ELR (cell line): ENCODE results near the gene JPT2.

Experiments used
- DNase-seq: peaks from one replicate; pipeline ENCODE4 v3.0.0-alpha.2; 2015; ENCODE audit warnings: low read depth

The JPT2 gene

DNA sequence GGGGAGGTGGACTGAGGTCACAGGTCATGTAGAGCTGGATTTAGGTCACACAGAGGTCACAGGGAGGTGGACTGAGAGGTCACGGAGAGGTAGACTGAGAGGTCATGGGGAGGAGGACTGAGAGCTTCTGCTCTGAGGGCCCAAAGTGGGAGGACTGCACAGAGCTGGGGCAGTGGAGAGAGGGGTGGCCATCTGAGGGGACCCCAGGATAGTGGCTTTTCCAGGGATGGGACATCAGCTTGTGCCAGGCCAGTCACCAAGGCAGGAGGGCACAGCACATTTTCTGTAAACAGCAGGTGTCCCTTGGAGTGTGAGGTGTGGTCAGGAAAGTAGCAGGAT is 26.1 kb upstream of the JPT2 start:
- DNase-seq = no peak

DNA sequence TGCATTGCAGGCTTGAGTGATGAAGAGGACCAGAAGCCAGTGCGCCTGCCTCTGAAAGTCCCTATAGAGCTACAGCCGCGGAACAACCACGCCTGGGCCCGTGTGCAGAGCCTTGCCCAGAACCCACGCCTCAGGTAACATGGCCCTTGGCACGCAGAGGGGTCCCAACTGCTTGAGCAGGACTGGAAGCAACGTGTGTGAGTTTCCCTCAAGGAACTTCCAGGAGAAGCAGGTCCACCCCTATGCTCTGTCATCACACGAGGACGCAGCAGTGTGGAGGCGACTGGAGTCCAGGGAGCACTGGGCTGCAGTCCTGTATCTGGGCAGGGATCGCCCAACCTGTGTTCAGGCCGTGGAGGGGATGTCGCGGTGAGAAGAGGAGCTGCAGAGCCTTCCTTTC is 25.1 kb upstream of the JPT2 start:
- no peak for DNase-seq

DNA sequence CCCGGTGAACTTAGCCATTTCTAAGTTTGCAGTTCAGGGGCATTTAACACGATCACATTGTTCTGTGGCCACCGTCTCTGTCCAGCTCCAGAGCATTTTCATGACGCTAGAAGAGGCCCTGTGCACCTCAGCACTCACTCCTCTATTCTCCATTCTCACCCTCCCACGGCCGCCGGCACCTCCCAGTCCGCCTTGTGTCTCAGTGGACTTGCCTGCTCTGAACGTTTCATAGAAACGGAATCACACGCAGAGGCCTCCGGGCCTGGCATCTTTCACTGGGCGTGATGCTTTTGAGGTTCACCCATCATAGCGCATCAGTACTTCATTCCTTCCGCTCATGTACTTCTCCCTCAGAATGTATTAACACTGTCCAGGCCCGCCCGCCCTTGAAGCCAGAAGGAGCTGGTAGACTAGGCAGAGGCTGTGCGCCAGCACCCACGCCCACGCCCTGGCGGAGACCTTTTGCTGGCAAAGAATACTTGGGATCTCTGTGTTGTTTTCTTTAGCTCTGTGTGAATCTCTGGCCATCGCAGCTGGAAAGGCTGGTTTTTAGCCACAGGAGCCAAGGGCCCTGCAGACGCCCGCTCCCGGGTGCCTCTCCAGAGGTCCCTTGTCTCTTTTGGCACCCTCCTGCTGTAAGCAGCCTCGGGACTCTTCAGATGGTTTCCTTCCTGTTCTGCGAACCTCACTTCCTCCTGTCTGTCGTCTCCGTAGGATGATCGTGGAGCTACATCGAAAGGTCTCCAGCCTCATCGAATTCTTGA is 23.4 kb upstream of the JPT2 start:
- DNase-seq = no peak

DNA sequence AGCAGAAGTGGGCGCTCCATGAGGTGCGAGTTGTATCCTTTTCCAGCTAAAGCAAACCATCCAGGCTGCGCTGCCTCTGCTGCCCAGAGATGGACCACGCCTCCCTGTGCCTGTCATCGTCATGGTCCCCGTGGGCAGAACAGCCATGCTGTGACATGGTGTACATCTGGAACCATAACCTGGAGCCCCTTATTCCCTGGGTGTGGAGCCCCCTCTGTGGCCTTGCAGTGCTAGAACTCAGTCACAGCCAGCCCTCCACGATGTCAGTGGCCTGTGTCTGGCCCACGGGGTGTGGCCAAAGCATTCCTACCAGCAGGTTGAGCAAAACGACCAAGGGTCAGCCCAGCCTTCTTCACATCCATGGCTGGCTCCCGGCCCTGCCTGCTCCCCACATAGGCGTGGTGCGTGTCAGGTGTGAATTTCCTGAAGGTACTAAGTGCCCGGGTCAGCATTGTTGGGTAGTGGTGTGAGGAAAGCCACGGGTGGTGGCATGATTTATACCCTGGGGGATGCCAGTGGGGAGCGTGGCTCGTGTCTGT is 22.7 kb upstream of the JPT2 start:
- no peak for DNase-seq

DNA sequence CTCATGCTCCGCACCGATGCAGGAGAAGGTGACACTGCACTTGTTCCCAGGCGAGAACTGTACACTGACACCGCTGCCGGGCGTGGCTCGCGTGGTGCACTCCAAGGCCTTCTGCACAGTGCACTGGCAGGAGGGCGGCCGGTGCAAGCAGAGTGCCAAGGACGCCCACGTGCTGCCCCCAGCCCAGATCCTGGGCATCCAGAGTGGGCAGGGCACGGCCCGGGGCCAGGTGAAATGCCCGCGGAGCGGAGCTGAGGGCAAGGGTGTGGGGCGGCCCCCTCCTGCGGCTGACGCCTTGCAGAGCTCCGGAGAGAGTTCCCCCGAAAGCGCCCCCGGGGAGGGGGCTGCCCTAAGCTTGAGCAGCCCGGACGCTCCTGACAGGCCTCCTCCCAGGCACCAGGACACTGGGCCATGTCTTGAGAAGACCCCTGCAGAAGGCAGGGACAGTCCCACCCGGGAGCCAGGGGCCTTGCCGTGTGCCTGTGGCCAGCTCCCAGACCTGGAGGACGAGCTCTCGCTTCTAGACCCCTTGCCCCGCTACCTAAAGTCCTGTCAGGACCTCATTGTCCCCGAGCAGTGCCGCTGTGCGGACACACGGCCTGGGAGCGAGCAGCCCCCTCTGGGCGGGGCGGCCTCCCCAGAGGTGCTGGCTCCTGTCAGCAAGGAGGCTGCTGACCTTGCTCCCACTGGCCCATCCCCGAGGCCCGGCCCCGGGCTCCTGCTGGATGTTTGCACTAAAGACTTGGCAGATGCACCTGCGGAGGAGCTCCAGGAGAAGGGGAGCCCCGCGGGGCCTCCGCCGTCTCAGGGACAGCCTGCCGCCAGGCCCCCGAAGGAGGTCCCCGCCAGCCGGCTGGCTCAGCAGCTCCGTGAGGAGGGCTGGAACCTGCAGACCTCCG is 21.9 kb upstream of the JPT2 start:
- no peak for DNase-seq

DNA sequence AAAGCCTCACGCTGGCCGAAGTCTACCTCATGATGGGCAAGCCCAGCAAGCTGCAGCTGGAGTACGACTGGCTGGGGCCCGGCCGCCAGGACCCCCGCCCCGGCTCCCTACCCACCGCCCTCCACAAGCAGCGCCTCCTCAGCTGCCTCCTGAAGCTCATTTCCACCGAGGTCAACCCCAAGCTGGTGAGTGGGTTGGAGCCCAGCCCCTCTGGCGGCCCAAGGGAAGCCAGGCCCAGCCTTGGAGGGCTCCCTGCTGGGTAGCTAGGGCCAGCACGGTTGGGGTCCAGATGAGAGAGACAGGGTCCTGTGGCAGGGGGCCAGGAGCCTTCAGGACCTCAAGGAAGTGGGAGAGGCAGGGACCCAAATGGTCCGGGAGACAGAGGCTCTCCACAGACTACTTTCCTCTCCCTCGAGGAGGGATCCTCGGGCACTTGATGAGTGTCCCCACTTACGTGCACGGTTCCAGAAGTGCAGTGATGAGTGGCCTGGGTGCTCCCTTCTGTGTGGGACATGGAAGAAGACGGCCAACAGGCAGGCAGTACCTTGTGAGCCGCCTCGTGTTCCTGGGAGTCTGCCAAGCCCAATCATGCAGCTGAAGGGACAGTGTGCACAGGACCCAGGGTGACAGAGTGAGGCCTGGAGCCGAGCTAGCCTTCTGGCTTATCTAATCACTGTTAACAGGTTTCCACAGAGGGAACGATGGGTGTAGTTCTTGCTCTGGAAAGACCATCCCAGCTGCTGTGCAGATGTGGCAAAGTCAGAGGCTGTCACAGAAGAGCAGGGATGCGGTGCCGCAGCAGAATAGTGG is 21.1 kb upstream of the JPT2 start:
- no peak for DNase-seq

DNA sequence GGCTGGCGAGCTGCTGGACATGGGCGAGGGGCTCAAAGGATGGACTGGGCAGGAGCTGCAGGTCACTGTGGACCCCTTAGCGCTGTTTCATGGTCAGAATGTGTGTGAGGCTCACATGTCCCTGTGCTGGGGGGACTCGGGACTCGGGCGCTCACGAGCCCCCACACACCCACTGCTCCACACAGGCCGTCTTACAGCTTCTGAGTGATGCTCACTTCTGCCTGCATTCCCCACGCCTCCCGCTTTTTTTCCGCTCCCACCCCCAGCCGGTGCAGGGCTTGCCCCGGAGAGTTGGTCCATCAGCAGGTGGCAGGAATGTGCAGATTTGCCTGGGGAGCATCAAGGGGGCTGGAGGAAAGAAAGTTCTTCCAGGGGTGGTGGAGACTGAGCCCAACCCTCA is 20.2 kb upstream of the JPT2 start:
- DNase-seq = no peak

DNA sequence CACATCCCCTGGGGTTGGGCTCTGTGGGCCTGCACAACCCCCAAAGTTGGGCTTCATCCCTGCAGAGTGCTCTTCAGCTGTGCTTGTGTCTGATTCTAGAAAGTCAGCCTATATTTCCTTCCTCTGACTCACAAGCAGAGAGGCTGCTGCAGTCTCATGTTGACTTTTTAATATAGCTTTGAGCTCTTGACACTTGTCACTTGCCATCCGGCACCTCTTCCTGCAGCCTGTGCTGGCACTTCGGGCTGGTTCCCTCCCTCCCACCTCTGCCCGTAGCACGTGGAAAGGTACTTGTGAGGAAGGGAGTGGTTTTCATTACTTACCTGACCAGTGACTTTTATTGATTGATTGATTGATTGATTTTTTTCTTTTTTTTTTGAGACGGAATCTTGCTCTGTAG is 19.0 kb upstream of the JPT2 start:
- no peak for DNase-seq

DNA sequence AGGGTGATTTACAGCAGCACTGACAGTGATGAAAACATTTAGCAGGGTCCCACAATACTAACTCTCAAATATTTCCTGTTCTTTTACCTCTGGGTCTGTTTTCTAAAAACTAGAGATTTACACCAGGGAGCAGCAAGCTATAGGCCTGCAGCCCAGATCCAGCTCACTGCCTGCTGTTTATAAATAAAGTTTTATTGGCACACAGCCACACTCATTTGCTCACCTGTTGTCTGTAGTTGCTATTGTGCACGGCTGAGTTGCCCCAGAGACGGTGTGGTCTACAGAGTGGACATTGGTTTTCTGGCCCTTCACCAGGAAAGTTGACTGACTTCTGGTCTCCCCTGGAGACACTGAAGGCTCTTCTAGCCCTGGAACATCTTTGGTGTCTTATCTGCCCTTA is 16.3 kb upstream of the JPT2 start:
- DNase-seq = no peak

DNA sequence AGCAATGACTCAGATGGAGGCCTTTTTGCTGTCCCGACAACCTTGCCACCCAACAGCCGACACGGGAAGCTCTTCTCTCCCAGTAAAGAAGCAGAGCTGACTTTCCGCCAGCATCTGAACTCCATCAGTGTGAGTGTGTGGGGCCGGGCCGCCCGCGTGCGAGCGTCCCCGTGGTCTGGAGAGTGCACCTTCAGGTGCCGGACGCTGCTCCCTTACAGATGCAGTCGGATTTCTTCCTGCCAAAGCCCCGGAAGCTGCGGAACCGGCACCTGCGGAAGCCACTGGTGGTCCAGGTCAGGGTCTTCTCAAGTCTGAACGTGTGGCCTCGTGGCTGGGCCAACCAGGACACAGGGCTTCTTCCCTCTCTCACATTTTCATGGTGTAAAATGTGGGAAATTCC is 15.5 kb upstream of the JPT2 start:
- DNase-seq = no peak

DNA sequence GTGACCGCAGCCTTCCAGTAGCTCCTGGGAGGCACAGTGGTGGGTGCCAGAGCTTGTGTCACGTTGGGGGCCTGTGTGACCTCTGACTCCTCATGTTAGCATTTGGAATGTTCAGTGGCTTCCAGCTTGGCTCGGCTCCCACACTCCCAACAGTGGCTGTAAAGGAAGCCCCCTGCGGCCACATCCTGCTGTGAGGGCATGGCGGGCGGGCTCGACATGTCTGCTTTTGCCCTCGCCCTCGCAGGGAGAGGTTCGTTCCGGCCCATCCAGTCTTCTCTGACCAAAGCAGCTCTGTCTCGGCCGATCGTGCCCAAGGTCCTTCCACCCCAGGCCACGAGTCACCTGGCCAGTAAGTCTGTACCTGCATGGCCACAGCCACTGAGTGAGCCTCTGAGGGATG is 12.2 kb upstream of the JPT2 start:
- no peak for DNase-seq

DNA sequence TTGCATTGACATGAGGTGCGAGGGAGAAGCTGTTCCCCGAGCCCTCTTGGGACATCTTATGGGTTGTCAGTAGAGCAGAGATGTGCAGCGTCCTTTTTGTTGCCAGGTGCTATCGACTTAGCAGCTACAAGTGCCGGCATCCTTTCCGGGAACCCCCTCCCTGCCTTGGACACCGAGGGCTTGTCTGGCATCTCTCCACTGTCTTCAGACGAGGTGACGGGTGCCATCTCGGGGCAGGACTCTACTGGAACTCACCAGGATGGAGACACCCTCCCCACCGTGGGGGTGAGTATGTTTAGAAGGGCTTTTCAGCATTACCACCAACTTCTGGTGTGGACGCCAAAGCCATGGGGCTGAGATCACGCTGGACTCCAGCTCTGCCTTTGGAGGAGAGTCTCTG is 11.8 kb upstream of the JPT2 start:
- DNase-seq = no peak

DNA sequence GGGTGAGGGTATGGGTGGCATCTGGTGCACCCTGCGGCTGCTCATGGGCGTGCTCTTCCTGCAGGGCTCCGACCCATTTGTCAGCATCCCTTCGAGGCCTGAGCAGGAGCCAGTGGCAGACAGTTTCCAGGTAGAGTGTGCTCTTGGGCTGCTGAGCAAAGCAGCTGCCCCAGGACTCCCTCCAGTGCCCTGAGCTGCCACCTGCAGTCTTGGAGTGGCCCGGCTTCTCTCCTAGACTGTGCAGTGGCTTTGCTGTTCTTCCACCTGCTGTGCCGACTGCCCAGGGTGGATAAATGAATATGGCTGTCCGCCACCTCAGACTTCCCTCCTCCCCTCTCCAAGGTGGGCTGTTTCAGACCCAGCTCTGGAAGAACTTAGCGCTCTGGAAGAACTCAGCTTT is 10.8 kb upstream of the JPT2 start:
- DNase-seq = no peak

DNA sequence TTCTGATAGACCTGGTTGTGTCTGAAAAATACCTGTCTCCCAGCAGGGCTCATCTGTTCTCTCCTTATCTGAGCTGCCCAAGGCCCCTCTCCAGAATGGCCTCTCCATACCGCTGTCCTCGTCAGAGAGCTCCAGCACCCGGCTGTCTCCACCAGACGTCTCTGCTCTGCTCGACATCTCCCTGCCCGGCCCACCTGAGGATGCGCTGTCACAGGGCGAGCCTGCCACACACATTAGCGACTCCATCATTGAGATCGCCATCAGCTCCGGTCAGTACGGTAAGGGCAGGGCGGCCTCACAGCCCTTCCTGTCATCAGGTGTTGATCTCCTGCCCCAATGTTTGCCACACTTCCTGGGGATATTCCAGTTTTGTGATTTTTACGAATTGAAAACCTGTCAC is 10.2 kb upstream of the JPT2 start:
- DNase-seq = no peak

DNA sequence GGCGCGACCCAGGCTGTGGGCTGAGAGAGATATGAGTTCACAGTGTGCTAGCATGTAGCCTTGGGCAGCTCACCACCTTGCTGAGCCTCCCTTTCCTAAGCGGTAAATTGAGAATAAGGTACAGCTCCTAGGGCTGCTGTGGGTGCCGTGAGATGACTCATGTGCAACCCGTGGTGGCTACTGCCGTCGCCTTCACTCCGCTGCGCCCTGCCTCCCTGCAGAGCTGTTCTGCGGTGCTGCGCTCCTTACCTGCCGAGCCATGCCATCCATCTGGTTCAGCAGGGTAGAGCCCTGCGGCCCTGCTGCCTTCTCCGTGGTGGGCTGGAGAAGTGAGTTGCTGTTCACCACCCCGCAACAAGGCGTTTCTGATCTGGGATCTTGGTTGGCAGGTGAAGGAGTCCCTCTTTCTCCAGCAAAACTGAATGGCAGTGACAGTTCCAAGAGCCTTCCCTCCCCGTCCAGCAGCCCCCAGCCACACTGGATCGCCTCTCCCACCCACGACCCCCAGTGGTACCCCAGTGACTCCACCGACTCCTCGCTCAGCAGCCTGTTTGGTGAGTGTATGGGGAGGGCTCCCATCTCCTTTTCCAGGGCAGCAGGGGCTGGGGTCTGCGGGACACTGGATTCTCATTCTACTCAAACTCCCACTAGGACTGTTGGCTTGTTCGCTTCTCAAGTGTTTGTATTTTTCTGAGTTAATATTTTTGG is 9.3 kb upstream of the JPT2 start:
- DNase-seq = no peak

DNA sequence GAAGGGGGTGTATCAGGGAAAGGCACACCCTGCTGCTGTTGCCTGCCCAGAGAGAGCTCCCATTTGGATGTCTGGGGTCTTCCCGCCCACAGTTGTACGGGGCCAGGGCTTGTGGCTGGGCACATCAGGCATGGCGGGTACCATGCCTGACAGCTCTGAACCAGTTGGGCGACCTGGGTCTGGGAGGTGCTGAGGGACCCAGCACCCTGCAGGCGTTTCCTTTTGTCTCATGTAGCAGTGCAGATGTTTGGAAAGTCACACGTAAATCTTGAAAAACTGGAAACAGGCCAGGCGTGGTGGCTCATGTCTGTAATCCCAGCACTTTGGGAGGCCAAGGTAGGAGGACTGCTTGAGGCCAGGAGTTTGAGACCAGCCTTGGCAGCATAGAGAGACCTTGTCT is 8.4 kb upstream of the JPT2 start:
- DNase-seq = no peak

DNA sequence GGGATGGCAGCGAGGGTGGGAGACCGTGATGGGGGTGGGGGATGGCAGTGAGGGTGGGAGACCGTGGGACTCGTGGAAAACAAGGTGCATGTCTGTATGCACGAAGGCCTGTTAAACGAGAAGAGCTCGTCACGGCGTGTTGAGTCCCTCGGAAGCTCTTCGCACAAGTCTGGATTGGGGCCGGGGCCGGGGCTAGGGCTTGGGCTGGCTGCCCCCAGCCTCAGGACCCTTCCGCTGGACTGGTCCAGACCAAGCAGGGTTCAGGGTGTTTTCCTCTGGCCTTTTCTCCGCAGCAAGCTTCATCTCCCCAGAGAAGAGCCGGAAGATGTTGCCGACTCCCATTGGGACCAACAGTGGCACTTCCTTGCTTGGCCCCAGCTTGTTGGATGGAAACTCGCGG is 7.7 kb upstream of the JPT2 start:
- DNase-seq = no peak

DNA sequence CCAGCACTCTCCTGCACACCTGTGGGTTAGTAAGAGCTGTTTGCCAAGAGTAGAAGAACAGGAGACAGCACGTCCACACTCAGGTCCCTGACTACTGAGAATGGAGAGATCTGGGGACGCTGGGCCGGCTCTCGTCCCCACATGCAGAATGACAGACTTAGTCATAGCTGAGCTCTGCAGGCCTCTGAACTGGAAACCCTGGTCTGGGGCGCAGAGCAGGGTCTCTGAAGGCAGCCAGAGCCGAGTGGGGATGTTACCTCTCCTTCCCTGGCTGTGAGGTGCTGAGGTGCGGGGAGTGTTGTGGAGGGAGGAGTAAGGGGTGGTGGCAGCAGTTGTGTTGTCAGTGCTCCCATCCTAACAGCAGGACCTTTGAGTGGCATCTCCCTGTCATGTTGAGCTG is 7.2 kb upstream of the JPT2 start:
- DNase-seq = no peak

DNA sequence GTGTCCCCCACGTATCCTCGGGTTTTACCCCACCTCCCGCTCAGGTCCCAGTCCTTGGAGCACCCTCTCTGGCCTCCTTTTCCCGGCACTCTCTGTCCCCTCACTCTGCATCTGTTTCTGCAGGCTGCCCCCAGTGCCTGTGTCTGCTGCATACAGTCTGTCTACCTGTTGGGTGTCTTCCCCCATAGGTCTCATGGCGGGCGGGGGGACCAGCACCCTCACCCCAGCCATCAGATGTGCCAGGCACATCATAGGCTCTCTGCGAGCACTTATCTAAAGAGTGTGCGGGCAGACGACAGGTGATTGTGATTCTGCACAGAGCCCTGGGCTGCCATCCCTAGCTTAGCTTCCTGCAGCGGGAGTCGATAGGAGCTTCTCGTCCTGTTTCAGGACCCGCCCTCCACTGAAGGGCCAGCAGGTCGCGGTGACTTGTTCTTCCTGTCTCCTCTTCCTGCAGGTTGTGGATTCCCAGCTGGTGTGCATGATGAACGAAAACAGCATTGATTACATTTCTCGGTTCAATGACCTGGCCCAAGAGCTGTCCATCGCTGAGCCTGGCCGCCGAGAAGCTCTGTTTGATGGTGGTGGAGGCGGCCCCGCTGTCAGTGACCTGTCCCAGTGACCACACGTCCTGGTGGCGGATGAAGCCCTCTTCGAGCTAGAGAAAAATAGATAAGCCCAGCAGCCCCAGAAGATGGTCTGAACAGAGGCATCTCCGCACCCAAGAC is 4.5 kb upstream of the JPT2 start:
- DNase-seq = no peak

DNA sequence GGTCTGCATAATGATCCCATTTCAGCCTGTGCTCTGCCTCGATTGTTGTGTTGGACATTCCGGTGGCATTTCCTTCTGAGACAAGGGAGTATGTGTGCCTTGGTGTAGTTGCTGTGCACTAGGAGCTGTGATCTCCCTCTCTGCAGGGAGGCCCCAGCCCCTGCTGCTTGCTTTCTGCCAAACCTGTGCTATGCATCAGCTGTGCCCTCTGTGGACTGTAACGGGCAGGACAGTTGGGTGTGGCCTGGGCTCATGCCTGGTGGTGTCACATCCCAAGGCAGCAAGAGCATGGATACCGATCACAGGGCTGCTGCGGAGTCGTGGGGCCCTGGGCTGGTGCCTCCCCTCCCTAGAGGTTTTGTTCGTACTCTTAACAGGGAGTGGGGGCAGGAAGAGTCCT is 3.8 kb upstream of the JPT2 start:
- no peak for DNase-seq
